Right lobe of liver (tissue), 6 donors: Measurements from ENCODE around the gene EYA3. TPM values are rescaled to one million over a fixed set of nuclear protein-coding genes. Genes with fewer than 3 reads are reported as not detected.

Experiments used
- ATAC-seq, 4 donors: fragments of 200-7000 bp; cut with Tn5 transposase; one replicate each; pipeline ENCODE4 v1.9.1; 2020; ENCODE audit warnings: mild to moderate bottlenecking in 4 of 4, moderate library complexity in 4 of 4
- DNase-seq, 3 donors: peaks; one replicate each; pipeline ENCODE4 v3.0.0-alpha.2; 2020
- H3K27ac ChIP-seq, 3 donors: fragments of 200-600 bp; one replicate each; pipeline ENCODE4 v1.8.0; 2022
- H3K27me3 ChIP-seq, 2 donors: fragments of 200-600 bp; one replicate each; pipeline ENCODE4 v1.8.0; 2022
- H3K36me3 ChIP-seq, 4 donors: fragments of 200-600 bp; sonication (generic) in 1 of 4; one replicate each; pipeline versions ENCODE4 v1.5.1 to v1.8.0; 2017 to 2022; ENCODE audit warnings: control low read depth in 1 of 4
- H3K4me1 ChIP-seq, 4 donors: fragments of 200-600 bp; sonication (generic) in 1 of 4; one replicate each; pipeline versions ENCODE4 v1.5.1 to v1.8.0; 2017 to 2022; ENCODE audit warnings: control low read depth in 1 of 4
- H3K4me3 ChIP-seq, 3 donors: fragments of 200-600 bp; one replicate each; pipeline ENCODE4 v1.8.0; 2022
- H3K9me3 ChIP-seq, 4 donors: fragments of 200-600 bp; sonication (generic) in 1 of 4; one replicate each; pipeline versions ENCODE4 v1.5.1 to v1.8.0; 2017 to 2022; ENCODE audit warnings: control low read depth in 1 of 4
- CTCF ChIP-seq, 4 donors: fragments of 200-600 bp in 3 of 4; fragments of 450-650 bp in 1 of 4; IDR thresholded peaks; one replicate each; pipeline versions ENCODE4 v1.5.1 to v1.8.0; 2016 to 2022; ENCODE audit warnings: antibody characterized with exemption in 4 of 4, mild to moderate bottlenecking in 2 of 4
- POLR2A ChIP-seq: fragments of 450-650 bp; IDR thresholded peaks from one replicate; pipeline ENCODE4 v1.6.1; 2017; ENCODE audit warnings: antibody characterized with exemption, mild to moderate bottlenecking
- WGBS: methylation state at CpG from one replicate; pipeline ENCODE4 v1.1.6; 2018; ENCODE audit warnings: low coverage, low lambda C conversion rate; ENCODE audit not compliant: insufficient coverage; ENCODE audit errors: missing lambda C conversion rate; 5-methylcytosine and 5-hydroxymethylcytosine counted together
- intact Hi-C, 2 donors: fragments of 100-400 bp; cut with DNase I; formaldehyde crosslinking; loops; one replicate each; pipeline versions ENCODE4 v1.11.2 to v1.14.1; 2022
- total RNA-seq, 6 experiments: library from RNA; depleted of rRNA in 2 of 6; stranded (reverse); fragments of >200 nt in 2 of 6; fragmentation: NEBNext Ultra II Directional in 3 of 6; extraction: Animal tissue kit (Norgen Biotek cat#: 25700) in 3 of 6; gene quantifications; one replicate each; pipeline versions ENCODE4 v1.1.0 to v1.2.4, GENCODE V29; 2016 to 2023
- donor health status: DM: no; HTN: yes; CAD: no.
- donor health status: DM: no; HTN: no; CAD: no.
- donor health status: DM: no; HTN: no; CAD: no.
- donor health status: DM: no; HTN: yes; CAD: no.
- donor health status: DM: no; HTN: yes; CAD: no.

EYA3 gene
- total RNA-seq, 6 experiments from 2014 or later, result 6.6 to 10.2 (median 7.3) TPM

- H3K9me3 ChIP-seq, result no peaks in the 10 kb centered on the region
- peak within 1 kb of the TSS; percentile 57 to 86 (median 72) for H3K4me3 ChIP-seq
- peaks cover 0 to 20% (median 4%) of the 10 kb centered on the region in 4 donors for H3K4me1 ChIP-seq
- H3K27ac ChIP-seq, result peak within 1 kb of the TSS; percentile 81 to 92 (median 90)
- no peaks in the 10 kb centered on the region for H3K36me3 ChIP-seq
- peak; percentile 91 to 97 (median 95) for ATAC-seq
- TF ChIP-seq POLR2A, result peak; percentile 75
- TF ChIP-seq CTCF (IDR thresholded peaks at IDR 0.05), result peak; percentile 42 to 68 (median 52)
- peak; percentile 88 to 90 (median 90) for DNase-seq
- WGBS, result 1% methylated on average over 16 of the region's 68 CpGs
- intact Hi-C loops, result no loop called here
- H3K27me3 ChIP-seq, result no peaks in the 10 kb centered on the region
These were observed 128.4 kb downstream of the EYA3 start, which contains the start of gene XKR8 for GRCh38 chr1:27959792-27960603. Gene XKR8, plus strand, starts transcription at chr1:27959973. Its CDS starts 97 bp downstream, at chr1:27960070.

GRCh38 chr1:27958513-27958912, 129.9 kb downstream of the EYA3 start:
- 89% methylated on average over 6 of the region's 26 CpGs for WGBS

GRCh38 chr1:27957655-27958054, 130.8 kb downstream of the EYA3 start:
- WGBS, result 71% methylated on average over 2 of the region's 5 CpGs
- Histone ChIP-seq H3K27ac (no peak overlapping the region), H3K4me1 (peaks cover 0 to 29% (median 6%) of the 10 kb centered on the region in 4 donors), H3K36me3 (no peaks in the 10 kb centered on the region), H3K4me3 (no peak overlapping the region), H3K9me3 (no peaks in the 10 kb centered on the region), H3K27me3 (no peaks in the 10 kb centered on the region)
- no peak for TF ChIP-seq POLR2A
- no peak for TF ChIP-seq CTCF (IDR thresholded peaks at IDR 0.05)
- ATAC-seq (no peak), DNase-seq (no peak)
- intact Hi-C loops, result no loop called here

More at GRCh38 chr1:27958513-27958912, 129.9 kb downstream of the EYA3 start:
- peak in 1 of 3 donors; percentile 38 for DNase-seq
- TF ChIP-seq POLR2A (no peak), CTCF (IDR thresholded peaks at IDR 0.05) (no peak)
- Histone ChIP-seq H3K9me3 (no peaks in the 10 kb centered on the region), H3K4me1 (peaks cover 0 to 20% (median 4%) of the 10 kb centered on the region in 4 donors), H3K27ac (no peak overlapping the region), H3K4me3 (no peak overlapping the region), H3K27me3 (no peaks in the 10 kb centered on the region), H3K36me3 (no peaks in the 10 kb centered on the region)
- ATAC-seq, result no peak
- intact Hi-C loops, result no loop called here

- intact Hi-C loops, result no loop called here
- ATAC-seq, result no peak
- WGBS, result 83% methylated on average over 5 of the region's 6 CpGs
- Histone ChIP-seq H3K9me3 (no peaks in the 10 kb centered on the region), H3K4me3 (no peak overlapping the region), H3K27me3 (no peaks in the 10 kb centered on the region), H3K36me3 (no peaks in the 10 kb centered on the region), H3K27ac (no peak overlapping the region), H3K4me1 (peaks cover 0 to 35% (median 9%) of the 10 kb centered on the region in 4 donors)
- TF ChIP-seq POLR2A, result no peak
- no peak for TF ChIP-seq CTCF (IDR thresholded peaks at IDR 0.05)
- DNase-seq, result no peak
These were observed 131.6 kb downstream of the EYA3 start for GRCh38 chr1:27956761-27957160.
